Inflammatory macrophage treated with lipopolysaccharide for 4 hours (primary cell): ENCODE data around the gene PLK3.
"Not testable (repeated sequence)": the region's sequence is repeated elsewhere in the genome, so short reads cannot be mapped to it uniquely, and the experiment has no call there.

ENCODE experiments used
- DNase-seq: peaks from one replicate; pipeline ENCODE4 v3.0.0-alpha.2; 2020

Gene PLK3

DNA sequence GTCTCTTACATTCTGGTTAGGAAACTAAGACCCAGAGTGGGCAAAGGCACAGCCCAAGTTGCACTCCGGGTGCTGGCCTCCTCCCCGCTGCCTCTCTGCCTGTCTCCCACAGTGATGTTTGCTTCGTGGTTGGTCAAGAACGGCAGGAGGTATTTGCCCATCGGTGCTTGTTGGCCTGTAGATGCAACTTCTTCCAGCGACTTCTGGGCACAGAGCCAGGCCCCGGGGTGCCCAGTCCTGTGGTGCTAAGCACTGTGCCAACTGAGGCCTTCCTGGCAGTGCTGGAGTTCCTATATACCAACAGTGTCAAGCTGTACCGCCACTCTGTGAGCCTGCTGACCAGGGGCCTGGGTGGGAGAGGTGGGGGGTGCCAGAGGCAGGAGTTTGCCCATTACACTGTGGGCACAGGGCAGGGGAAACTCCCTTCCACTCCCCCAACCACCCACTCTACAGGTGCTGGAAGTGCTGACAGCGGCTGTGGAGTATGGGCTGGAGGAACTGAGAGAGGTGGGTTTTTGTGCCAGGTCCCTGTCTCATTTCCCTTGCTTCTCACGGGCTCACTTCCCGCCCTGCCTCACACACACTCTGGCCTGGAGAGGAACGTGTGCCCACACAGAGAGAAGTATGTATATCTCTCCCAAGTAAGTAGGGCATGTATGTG is 10.1 kb downstream of the PLK3 start:
- DNase-seq: peak; percentile 56

DNA sequence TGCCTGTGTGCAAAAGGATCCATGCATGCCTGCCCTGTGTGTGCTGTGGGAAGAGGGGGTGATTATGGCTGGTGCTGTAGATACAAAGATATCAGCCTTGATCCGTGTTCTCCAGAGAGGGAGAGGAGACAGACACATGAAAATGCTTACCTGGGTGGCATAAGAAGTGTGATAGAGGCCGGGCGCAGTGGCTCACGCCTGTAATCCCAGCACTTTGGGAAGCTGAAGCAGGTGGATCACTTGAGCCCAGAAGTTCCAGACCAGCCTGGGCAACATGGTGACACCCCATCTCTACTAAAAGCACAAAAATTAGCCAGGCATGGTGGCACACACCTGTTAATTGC is 10.6 kb downstream of the PLK3 start:
- not testable (repeated sequence) for DNase-seq

DNA sequence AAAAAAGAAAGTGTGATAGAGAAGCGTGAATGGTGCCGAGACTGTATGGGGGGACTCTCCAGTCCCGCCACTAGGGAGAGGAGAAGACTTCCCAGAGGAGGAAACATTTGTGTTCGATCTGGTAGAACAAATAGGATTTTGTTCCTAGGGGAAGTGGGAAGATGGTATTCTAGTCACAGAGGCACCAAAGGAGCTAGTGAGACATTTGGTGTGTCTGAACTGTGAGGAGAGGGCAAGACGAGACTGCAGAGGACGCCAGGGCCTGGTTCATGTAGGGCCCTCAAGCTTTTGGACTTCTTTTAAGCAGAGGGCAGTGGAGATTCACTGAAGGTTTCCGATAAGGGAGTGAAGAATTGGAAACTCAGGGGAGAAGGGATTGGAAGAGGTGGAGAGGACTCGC is 11.1 kb downstream of the PLK3 start:
- no peak for DNase-seq

DNA sequence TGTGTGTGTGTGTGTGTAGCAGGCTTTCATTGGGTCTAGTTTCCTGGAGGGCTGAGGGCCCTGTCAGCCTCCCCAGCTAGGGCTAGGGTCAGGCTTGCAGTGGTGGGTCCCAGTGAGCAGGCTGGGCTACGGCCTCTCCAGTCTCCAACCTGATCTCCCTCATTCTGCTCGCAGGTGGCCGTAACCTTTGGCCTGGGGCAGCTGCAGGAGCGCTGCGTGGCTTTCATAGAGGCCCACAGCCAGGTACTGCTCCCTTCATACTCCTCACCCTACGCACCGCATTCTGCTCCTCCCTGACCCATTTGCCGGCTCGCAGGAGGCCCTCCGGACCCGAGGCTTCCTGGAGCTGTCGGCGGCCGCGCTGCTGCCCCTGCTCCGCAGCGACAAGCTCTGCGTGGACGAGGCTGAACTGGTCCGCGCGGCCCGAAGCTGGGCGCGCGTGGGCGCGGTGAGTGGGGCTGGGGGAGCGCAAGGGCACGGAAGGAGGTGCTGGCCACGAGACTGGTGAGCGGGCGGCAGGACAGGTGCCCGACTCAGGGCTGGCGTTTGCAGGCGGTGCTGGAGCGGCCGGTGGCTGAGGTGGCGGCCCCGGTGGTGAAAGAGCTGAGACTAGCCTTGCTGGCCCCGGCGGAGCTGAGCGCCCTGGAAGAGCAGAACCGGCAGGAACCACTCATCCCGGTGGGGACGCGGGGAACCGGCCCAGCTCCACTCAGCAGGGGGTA is 12.8 kb downstream of the PLK3 start:
- DNase-seq: peak; percentile 0

DNA sequence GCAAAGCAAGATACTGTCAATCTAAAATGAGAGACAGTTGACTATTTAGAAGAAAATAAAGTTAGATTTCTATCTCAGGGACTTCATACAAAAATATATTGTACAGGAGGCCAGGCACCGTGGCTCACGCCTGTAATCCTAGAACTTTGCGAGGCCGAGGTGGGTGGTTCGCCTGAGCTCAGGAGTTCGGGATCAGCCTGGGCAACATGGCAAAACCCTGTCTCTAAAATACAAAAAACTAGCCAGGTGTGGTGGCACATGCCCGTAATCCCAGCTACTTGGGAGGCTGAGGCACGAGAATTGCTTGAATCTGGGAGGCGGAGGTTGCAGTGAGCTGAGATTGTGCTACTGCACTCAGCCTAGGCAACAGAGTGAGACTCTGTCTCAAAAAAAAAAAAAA is 15.7 kb downstream of the PLK3 start:
- not testable (repeated sequence) for DNase-seq

DNA sequence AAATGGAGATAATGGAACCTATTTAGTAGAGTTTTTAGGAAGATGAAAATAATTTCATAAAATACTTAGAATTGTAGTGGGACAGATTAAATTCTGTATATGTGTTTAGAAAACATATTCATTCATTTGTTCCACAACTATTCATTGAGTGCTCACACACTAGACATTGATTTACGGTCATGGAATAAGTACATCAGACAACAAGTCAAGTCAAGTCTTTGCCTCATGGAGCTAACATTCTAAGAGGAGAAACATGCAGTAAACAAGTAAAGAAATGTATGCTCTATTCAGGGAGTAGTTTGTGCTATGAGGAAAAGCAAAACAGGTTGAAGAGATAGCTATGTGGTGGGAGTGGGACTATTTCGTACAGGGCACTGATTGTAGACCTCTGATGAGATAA is 17.1 kb downstream of the PLK3 start:
- no peak for DNase-seq

DNA sequence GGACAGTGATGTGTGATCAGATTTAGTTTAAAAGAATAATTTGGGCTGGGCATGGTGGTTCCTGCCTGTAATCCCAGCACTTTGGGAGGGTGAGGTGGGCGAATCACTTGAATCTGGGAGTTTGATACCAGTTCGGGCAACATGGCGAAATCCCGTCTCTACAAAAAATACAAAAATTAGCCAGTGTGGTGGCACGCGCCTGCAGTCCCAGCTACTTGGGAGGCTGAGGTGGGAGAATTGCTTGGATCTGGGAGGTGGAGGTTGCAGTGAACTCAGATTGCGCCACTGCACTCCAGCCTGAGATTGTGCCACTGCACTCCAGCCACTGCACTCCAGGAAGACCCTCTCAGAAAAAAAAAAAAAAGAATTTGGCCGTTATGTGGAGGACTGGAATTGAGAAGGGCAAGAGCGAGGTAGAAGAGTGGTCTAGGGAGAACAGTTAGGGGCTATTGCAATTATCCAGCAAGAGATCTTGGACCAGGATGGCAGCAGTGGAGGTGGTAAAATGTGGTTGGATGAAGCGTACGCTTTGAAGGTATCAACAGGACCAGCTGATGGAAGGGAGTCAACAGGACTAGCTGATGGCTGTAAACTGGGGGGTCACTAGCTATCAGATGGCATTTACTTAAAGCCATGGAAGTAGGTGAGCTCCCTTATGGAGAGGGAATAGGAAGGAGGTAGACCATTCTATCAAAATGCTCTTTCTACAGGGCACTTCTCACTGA is 17.8 kb downstream of the PLK3 start:
- DNase-seq: no peak

DNA sequence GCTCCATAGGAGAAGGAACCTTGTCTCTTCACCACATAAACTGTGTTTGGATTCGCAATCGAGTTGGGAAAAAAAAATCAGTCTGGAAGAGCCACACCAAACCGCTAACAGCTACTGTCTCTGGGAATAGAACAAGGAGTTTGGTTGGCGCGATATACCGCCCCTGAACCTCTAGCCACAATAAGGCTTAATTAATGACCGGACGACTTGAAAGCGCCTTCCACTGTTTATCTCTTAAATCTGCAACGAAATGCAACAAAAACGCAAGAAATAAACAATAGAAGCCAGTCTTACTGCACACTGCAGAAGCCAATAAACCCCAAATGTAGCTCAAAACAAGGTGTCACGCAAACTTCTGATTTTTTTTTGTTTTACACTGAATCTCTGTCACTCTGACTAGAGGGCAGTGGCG is 19.0 kb downstream of the PLK3 start:
- DNase-seq: no peak

DNA sequence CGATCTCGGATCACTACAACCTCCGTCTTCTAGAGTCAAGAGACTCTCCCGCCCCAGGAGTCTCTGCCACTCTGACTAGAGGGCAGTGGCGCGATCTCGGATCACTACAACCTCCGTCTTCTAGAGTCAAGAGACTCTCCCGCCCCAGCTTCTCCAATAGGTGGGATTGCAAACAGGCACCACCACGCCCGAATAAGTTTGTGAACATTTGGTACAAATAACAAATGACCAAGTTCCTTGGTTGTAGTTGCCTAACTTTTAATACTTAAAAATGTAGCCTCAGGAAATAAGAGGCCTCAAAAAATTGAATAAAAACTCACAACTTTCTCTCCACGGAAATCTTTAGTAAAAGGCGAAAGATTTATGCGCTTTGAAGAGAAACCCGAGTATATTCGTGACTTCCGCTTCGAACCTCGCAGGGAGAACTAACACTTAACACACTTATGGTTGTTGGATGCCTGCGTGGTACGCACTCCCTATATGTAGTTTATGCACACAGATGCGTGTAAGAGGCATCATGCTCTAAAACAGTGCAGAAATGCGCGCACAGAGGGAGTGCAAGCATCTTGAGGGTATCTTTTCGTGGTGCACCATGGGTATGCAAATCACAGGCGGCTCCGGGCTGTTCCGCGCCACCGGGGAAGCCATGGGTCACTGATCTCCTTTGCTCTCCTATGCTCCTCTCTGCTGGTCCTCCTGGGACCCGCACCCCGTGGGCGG is 19.6 kb downstream of the PLK3 start:
- DNase-seq: peak; percentile 84

DNA sequence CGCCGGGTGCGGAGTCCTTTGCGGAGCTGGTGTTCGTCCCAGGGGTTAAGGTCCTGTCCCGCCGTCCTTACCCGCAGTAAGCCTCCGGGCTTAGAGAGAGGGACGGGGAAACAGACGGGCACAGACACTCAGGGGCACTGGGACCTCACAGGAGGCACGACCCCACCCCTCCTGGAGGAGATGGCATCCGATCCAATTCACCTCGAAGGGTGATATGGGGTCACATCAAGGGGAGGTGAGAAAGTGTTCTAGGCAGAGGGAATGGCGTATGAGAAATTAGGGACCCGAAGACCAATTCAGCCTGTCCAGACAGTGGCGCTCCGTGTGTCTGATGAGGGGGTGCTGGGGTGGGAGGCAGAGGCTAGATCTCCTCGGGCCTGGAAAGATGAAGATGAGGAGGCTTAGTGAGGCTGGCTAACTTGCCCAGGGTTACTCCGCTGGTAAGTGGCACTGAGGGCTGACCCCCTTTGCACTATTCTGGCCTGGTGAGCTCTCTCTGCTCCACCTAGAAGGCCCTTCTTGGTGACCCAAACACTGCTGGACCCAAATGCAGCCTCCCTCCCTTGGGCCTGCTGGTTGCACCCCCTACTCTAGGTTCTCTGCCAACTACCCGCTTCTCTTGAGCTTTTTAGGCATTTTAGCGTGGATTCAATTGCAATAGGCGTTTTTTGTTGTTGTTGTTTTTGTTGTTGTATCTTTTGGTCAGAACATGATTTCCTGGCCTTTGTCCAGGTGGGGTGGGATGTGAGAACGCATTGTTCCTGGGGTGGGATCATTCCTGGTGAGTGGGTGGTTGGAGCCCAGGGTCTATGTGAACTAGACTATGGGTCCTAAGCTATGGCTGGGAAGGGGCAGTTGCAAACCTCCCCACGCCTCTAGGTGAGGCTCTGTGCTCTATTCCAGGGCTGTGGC is 20.4 kb downstream of the PLK3 start:
- no peak for DNase-seq

DNA sequence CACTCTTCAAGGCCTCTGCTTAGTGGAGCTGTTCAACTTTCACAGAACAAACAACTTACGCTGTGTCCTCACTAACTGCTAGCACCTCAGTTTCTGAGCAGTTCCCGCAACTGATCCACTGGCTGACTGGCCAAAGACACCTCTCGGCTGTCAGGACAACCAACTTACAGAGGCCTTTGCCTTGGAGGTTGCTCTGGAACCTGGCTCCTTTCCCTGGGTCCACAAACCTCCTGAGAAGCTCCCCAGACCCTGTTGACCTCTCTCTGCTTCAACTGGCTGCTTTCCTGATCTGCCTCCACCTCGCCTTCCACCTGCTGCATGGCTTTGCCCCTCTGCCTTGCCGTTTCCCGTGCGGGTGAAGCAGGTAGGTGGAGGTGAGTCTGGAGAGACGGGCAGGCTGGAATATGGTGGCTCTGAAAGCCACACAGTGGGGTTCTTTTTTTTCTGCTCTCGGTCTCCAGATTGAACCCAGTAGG is 21.1 kb downstream of the PLK3 start:
- no peak for DNase-seq

DNA sequence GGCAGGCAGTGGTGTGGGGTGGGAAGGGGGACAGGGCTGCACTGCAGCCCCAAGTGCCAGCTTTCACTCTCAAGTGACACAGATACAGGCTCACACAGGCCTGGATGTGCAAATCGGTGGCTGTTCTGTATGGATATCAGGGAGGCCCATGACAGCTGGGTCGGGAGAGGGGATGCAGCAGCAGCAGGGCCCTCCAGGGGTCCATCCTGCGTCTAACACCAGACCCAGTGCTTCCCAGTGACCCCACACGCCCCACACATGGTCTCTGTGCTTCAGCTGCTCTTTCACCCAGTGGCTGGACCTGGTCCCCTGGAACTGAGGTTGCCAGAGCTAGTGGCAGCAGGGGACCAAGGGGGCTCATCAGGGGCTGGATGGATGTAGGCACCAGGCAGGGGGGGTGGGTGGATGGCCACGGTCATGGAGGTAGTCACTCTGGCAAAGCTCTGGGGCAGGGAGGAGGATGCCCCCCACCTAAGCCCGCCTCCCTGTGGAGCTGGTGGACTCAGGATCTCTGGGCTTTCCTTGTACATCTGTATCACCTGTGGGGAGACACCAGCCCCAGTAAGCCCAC is 22.0 kb downstream of the PLK3 start:
- DNase-seq: no peak

DNA sequence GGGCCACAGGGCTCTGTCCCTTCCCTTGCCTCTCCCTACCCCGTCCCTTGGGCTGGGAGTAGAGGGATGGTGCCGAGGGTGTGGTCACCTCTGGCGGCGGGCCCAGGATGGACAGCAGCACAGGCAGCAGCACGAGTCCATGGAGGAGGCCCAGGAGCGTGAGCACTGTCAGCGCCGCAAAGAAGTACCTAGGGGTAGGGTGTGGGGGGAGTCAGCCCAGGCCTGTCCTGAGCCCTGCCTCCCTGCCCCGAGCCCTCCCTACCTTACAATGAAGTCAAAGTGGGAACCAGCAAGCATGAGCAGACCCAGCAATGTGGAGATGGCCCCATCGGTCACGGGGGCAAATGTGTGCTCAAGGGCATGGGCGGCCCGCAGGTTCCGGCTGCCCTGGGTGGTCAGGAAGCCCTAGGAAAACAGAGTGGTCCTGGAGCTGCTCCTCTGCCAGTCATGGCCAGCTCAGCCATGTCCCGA is 22.8 kb downstream of the PLK3 start:
- no peak for DNase-seq

DNA sequence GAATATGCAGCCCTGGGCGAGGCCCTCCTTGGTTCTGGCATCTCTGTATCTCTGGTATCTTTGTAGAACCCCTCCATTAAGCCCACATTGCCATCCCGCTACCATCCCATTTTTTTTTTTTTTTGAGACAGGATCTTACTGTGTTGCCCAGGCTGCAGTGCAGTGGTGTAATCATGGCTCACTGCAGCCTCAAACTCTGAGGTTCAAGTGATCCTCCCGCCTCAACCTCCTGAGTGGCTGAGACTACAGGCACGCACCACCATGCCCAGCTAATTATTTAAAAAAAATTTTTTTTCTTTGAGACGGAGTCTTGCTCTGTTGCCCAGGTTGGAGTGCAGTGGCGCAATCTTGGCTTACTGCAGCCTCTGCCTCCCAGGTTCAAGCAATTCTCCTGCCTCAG is 24.2 kb downstream of the PLK3 start:
- DNase-seq: not testable (repeated sequence)

DNA sequence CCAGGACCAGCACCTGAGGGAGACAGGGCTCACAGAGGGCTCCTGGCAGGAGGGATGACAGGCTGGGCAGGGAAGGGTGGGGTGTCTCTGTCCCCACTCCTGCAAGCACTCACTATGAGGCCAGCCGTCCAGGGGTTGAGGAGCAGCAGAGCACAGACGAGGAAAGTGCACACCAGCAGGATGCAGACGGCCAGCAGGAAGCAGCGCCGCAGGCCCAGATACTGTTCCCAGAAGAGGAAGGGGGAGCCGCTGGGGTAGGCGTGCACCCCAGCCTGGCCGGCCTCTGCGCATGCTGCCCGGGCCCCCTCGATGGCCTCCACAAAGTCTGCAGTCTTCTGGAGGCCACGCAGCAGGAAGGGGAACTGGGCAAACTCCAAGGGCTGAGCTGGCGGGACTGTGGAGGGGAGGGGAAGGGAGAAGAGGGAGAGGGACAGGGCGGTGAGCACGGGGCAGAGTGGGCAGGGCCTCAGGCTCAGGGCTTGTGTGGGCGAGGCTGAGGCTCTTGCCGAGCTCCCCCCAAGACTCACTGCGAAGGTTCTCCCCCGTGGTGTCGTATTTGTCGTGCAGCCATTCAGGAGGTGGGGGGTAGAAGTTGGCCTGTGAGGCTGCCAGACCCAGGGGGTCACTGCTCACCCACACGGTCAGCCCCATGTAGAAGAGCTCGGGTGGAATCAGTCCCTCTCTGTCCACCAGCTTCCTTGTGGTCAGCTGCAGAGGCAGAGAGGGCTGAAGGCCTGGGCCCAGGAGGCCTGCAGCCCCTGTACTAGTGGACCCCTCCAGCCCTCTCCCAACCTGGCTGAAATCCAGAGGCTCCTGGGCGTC is 26.4 kb downstream of the PLK3 start:
- DNase-seq: peak; percentile 81

DNA sequence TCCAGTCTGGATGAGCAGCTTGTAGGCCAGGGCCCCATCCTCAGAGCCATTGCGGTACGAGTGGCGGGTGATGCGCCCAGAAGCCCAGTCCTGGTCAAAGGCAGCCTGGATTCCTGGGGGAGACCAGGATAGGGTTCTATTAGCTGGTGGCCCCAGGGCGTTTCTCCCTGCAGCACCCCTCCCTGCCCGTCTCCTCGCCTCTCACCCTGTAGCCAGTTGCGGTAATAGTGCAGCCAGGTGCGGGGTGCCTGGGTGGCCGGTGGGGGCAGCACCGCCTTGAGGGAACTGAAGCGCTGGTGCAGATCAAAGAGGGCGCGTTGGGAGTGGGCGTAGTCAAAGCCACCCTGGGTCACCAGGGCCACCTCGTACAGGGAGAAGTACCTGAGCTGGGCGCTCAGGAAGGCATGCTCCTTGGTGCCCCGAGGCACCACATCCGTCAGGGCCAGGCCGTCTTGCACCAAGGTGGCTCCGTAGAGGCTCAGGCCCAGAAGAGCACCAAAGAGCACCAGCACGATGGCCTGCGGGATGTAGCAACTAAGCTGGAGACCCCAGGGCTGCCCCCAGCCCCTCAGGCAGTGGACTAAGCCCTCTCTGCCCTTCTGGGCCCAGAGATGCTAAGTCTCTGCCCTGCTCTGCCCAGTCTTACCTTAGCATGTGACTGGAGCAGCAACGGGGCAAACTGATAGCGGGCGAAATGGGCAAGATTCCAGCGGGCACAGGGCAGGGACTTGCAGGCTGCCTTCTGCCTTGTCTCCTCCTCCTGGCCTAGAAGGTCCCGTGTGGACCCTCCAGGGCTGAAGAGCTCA is 27.2 kb downstream of the PLK3 start:
- DNase-seq: no peak

DNA sequence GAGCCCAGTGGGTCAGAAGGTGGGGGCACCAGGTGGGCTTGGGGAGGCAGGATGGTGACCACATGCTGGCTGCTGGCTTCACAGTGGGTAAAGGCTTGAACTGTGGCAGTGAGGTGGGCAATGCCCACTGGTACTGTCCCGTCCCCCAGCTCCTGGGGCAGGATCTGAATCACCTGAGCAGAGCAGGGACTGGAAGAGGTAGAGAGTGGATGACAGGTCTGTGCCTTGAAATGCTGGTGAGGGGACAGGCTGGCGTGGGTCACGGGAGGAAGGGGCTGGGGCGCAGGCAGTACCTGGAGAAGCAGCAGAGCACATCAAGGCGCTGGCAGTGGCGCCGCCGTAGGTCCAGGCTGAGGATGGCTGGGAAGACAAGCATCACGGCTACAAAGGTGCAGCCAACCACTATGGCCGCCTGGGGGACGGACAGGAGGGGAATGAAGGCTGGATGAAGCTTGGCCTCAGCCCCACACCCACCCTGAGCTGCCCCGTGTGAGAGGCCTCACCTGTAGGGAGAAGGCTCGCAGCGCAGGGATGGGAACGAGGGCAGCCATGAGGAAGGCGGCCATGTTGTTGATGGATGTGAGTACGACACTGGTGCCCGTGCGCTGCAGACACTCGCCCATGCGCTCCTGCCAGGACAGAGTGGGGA is 27.9 kb downstream of the PLK3 start:
- no peak for DNase-seq

DNA sequence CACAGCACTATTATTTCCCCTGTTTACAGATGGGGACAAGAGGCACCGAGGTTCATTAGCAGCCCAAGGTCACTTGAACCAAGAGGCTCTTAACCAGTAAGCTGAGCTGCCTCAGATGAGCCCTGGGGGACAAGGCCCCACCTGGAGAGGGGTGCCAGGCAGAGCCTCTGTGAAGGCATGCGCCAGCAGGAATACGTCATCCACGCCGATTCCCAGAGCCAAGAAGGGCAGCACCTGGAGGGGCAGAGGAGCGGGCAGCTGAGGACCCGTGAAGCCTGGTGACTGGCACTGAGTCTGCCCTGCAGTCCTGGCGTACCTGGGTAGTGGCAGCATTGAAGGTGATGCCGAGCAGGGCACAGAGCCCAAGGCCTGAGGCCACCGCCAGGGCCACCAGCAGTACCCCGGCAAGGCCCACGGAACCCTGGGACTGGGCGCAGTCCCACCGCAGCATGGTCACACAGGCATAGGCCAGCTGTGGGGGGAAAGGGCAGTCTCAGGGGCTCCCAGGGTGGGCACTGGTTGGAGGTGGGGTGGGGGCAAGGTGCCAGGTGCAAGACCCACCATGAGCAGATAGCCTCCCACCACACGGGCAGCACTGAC is 28.8 kb downstream of the PLK3 start:
- no peak for DNase-seq
